ENCODE results near the gene ATP6V1C2.

Gene ATP6V1C2

GRCh38 chr2:10732924-10733565, 11.6 kb downstream of the ATP6V1C2 start:
- Histone ChIP-seq H3K36me3 (ENCODE audit: control insufficient read depth in 5 of 5, insufficient read depth in 5 of 5, low read length in 5 of 5) (no peaks in the 10 kb centered on the region), H3K9me3 (ENCODE audit: control insufficient read depth in 5 of 5, low read length in 5 of 5) (no peaks in the 10 kb centered on the region), H3K4me3 (ENCODE audit: low read depth in 1 of 5, low read length in 5 of 5) (peak overlapping the region in 2 of 5 donors; percentile 18 to 33), H3K27ac (ENCODE audit: low read depth, low read length) (no peak overlapping the region), H3K27me3 (ENCODE audit: control insufficient read depth in 5 of 5, insufficient read depth in 4 of 5, low read length in 5 of 5) (peaks cover 0 to 2% (median 0%) of the 10 kb centered on the region in 5 donors), H3K9ac (ENCODE audit: low read length in 5 of 5) (peak overlapping the region in 1 of 5 donors; percentile 39), H3K4me1 (ENCODE audit: control insufficient read depth in 5 of 5, insufficient read depth in 5 of 5, low read length in 5 of 5) (peaks cover 0 to 7% (median 0%) of the 10 kb centered on the region in 5 donors)

- peaks cover 0 to 2% (median 0%) of the 10 kb centered on the region in 5 donors for H3K27me3 ChIP-seq (ENCODE audit: control insufficient read depth in 5 of 5, insufficient read depth in 4 of 5, low read length in 5 of 5)
- no peak overlapping the region for H3K4me3 ChIP-seq (ENCODE audit: low read depth in 1 of 5, low read length in 5 of 5)
- no peak overlapping the region for H3K27ac ChIP-seq (ENCODE audit: low read depth, low read length)
- no peaks in the 10 kb centered on the region for H3K36me3 ChIP-seq (ENCODE audit: control insufficient read depth in 5 of 5, insufficient read depth in 5 of 5, low read length in 5 of 5)
- H3K4me1 ChIP-seq (ENCODE audit: control insufficient read depth in 5 of 5, insufficient read depth in 5 of 5, low read length in 5 of 5), result peaks cover 0 to 7% (median 0%) of the 10 kb centered on the region in 5 donors
- no peaks in the 10 kb centered on the region for H3K9me3 ChIP-seq (ENCODE audit: control insufficient read depth in 5 of 5, low read length in 5 of 5)
- H3K9ac ChIP-seq (ENCODE audit: low read length in 5 of 5), result no peak overlapping the region
Observed at GRCh38 chr2:10733566-10733925, 12.1 kb downstream of the ATP6V1C2 start.

GRCh38 chr2:10733980-10734379, 12.6 kb downstream of the ATP6V1C2 start:
- H3K4me3 ChIP-seq (ENCODE audit: low read depth in 1 of 5, low read length in 5 of 5), result no peak overlapping the region
- peaks cover 0 to 2% (median 0%) of the 10 kb centered on the region in 5 donors for H3K27me3 ChIP-seq (ENCODE audit: control insufficient read depth in 5 of 5, insufficient read depth in 4 of 5, low read length in 5 of 5)
- no peak overlapping the region for H3K9ac ChIP-seq (ENCODE audit: low read length in 5 of 5)
- H3K9me3 ChIP-seq (ENCODE audit: control insufficient read depth in 5 of 5, low read length in 5 of 5), result no peaks in the 10 kb centered on the region
- peaks cover 0 to 7% (median 0%) of the 10 kb centered on the region in 5 donors for H3K4me1 ChIP-seq (ENCODE audit: control insufficient read depth in 5 of 5, insufficient read depth in 5 of 5, low read length in 5 of 5)
- H3K27ac ChIP-seq (ENCODE audit: low read depth, low read length), result no peak overlapping the region
- H3K36me3 ChIP-seq (ENCODE audit: control insufficient read depth in 5 of 5, insufficient read depth in 5 of 5, low read length in 5 of 5), result no peaks in the 10 kb centered on the region

- no peak overlapping the region for H3K4me3 ChIP-seq (ENCODE audit: low read depth in 1 of 5, low read length in 5 of 5)
- H3K9me3 ChIP-seq (ENCODE audit: control insufficient read depth in 5 of 5, low read length in 5 of 5), result no peaks in the 10 kb centered on the region
- H3K4me1 ChIP-seq (ENCODE audit: control insufficient read depth in 5 of 5, insufficient read depth in 5 of 5, low read length in 5 of 5), result peaks cover 0 to 6% (median 0%) of the 10 kb centered on the region in 5 donors
- peaks cover 0 to 2% (median 0%) of the 10 kb centered on the region in 5 donors for H3K27me3 ChIP-seq (ENCODE audit: control insufficient read depth in 5 of 5, insufficient read depth in 4 of 5, low read length in 5 of 5)
- no peak overlapping the region for H3K27ac ChIP-seq (ENCODE audit: low read depth, low read length)
- no peaks in the 10 kb centered on the region for H3K36me3 ChIP-seq (ENCODE audit: control insufficient read depth in 5 of 5, insufficient read depth in 5 of 5, low read length in 5 of 5)
- H3K9ac ChIP-seq (ENCODE audit: low read length in 5 of 5), result no peak overlapping the region
Observed at GRCh38 chr2:10738192-10738591, 16.8 kb downstream of the ATP6V1C2 start.

- Histone ChIP-seq H3K9ac (ENCODE audit: low read length in 5 of 5) (no peak overlapping the region), H3K4me1 (ENCODE audit: control insufficient read depth in 5 of 5, insufficient read depth in 5 of 5, low read length in 5 of 5) (no peaks in the 10 kb centered on the region), H3K36me3 (ENCODE audit: control insufficient read depth in 5 of 5, insufficient read depth in 5 of 5, low read length in 5 of 5) (no peaks in the 10 kb centered on the region), H3K27ac (ENCODE audit: low read depth, low read length) (no peak overlapping the region), H3K4me3 (ENCODE audit: low read depth in 1 of 5, low read length in 5 of 5) (no peak overlapping the region), H3K9me3 (ENCODE audit: control insufficient read depth in 5 of 5, low read length in 5 of 5) (no peaks in the 10 kb centered on the region), H3K27me3 (ENCODE audit: control insufficient read depth in 5 of 5, insufficient read depth in 4 of 5, low read length in 5 of 5) (no peaks in the 10 kb centered on the region)
Observed at GRCh38 chr2:10740226-10740625, 18.8 kb downstream of the ATP6V1C2 start.

- Histone ChIP-seq H3K9ac (ENCODE audit: low read length in 5 of 5) (no peak overlapping the region), H3K27me3 (ENCODE audit: control insufficient read depth in 5 of 5, insufficient read depth in 4 of 5, low read length in 5 of 5) (no peaks in the 10 kb centered on the region), H3K27ac (ENCODE audit: low read depth, low read length) (no peak overlapping the region), H3K36me3 (ENCODE audit: control insufficient read depth in 5 of 5, insufficient read depth in 5 of 5, low read length in 5 of 5) (no peaks in the 10 kb centered on the region), H3K4me3 (ENCODE audit: low read depth in 1 of 5, low read length in 5 of 5) (no peak overlapping the region), H3K4me1 (ENCODE audit: control insufficient read depth in 5 of 5, insufficient read depth in 5 of 5, low read length in 5 of 5) (no peaks in the 10 kb centered on the region), H3K9me3 (ENCODE audit: control insufficient read depth in 5 of 5, low read length in 5 of 5) (no peaks in the 10 kb centered on the region)
Observed at GRCh38 chr2:10741139-10741538, 19.7 kb downstream of the ATP6V1C2 start.

GRCh38 chr2:10742666-10743065, 21.2 kb downstream of the ATP6V1C2 start:
- Histone ChIP-seq H3K9ac (ENCODE audit: low read length in 5 of 5) (no peak overlapping the region), H3K27ac (ENCODE audit: low read depth, low read length) (no peak overlapping the region), H3K4me1 (ENCODE audit: control insufficient read depth in 5 of 5, insufficient read depth in 5 of 5, low read length in 5 of 5) (no peaks in the 10 kb centered on the region), H3K4me3 (ENCODE audit: low read depth in 1 of 5, low read length in 5 of 5) (no peak overlapping the region), H3K36me3 (ENCODE audit: control insufficient read depth in 5 of 5, insufficient read depth in 5 of 5, low read length in 5 of 5) (no peaks in the 10 kb centered on the region), H3K9me3 (ENCODE audit: control insufficient read depth in 5 of 5, low read length in 5 of 5) (no peaks in the 10 kb centered on the region), H3K27me3 (ENCODE audit: control insufficient read depth in 5 of 5, insufficient read depth in 4 of 5, low read length in 5 of 5) (no peaks in the 10 kb centered on the region)

GRCh38 chr2:10750610-10751009, 29.2 kb downstream of the ATP6V1C2 start:
- Histone ChIP-seq H3K27me3 (ENCODE audit: control insufficient read depth in 5 of 5, insufficient read depth in 4 of 5, low read length in 5 of 5) (peaks cover 0 to 5% (median 2%) of the 10 kb centered on the region in 5 donors), H3K36me3 (ENCODE audit: control insufficient read depth in 5 of 5, insufficient read depth in 5 of 5, low read length in 5 of 5) (no peaks in the 10 kb centered on the region), H3K9ac (ENCODE audit: low read length in 5 of 5) (no peak overlapping the region), H3K4me3 (ENCODE audit: low read depth in 1 of 5, low read length in 5 of 5) (no peak overlapping the region), H3K4me1 (ENCODE audit: control insufficient read depth in 5 of 5, insufficient read depth in 5 of 5, low read length in 5 of 5) (no peaks in the 10 kb centered on the region), H3K27ac (ENCODE audit: low read depth, low read length) (no peak overlapping the region), H3K9me3 (ENCODE audit: control insufficient read depth in 5 of 5, low read length in 5 of 5) (no peaks in the 10 kb centered on the region)

- H3K36me3 ChIP-seq (ENCODE audit: control insufficient read depth in 5 of 5, insufficient read depth in 5 of 5, low read length in 5 of 5), result no peaks in the 10 kb centered on the region
- H3K4me3 ChIP-seq (ENCODE audit: low read depth in 1 of 5, low read length in 5 of 5), result no peak overlapping the region
- H3K27me3 ChIP-seq (ENCODE audit: control insufficient read depth in 5 of 5, insufficient read depth in 4 of 5, low read length in 5 of 5), result peaks cover 0 to 5% (median 2%) of the 10 kb centered on the region in 5 donors
- H3K27ac ChIP-seq (ENCODE audit: low read depth, low read length), result no peak overlapping the region
- no peaks in the 10 kb centered on the region for H3K9me3 ChIP-seq (ENCODE audit: control insufficient read depth in 5 of 5, low read length in 5 of 5)
- no peak overlapping the region for H3K9ac ChIP-seq (ENCODE audit: low read length in 5 of 5)
- no peaks in the 10 kb centered on the region for H3K4me1 ChIP-seq (ENCODE audit: control insufficient read depth in 5 of 5, insufficient read depth in 5 of 5, low read length in 5 of 5)
Observed at GRCh38 chr2:10752236-10752635, 30.8 kb downstream of the ATP6V1C2 start.

GRCh38 chr2:10753156-10753555, 31.7 kb downstream of the ATP6V1C2 start:
- Histone ChIP-seq H3K9me3 (ENCODE audit: control insufficient read depth in 5 of 5, low read length in 5 of 5) (no peaks in the 10 kb centered on the region), H3K4me1 (ENCODE audit: control insufficient read depth in 5 of 5, insufficient read depth in 5 of 5, low read length in 5 of 5) (no peaks in the 10 kb centered on the region), H3K27ac (ENCODE audit: low read depth, low read length) (no peak overlapping the region), H3K4me3 (ENCODE audit: low read depth in 1 of 5, low read length in 5 of 5) (no peak overlapping the region), H3K27me3 (ENCODE audit: control insufficient read depth in 5 of 5, insufficient read depth in 4 of 5, low read length in 5 of 5) (peaks cover 0 to 5% (median 2%) of the 10 kb centered on the region in 5 donors), H3K36me3 (ENCODE audit: control insufficient read depth in 5 of 5, insufficient read depth in 5 of 5, low read length in 5 of 5) (no peaks in the 10 kb centered on the region), H3K9ac (ENCODE audit: low read length in 5 of 5) (no peak overlapping the region)
